Endodermal cell (in vitro differentiated cells): ENCODE data around the gene ANGEL1. TPM values are rescaled to one million over a fixed set of nuclear protein-coding genes. Genes with fewer than 3 reads are reported as not detected.

Source experiments
- DNase-seq: peaks from one replicate; pipeline ENCODE4 v3.0.0-alpha.2; 2017
- H3K27ac ChIP-seq: 2 replicates; pipeline ENCODE4 v1.5.1; 2013; ENCODE audit warnings: mild to moderate bottlenecking, low read depth, low read length, moderate library complexity
- H3K27me3 ChIP-seq: 2 replicates; pipeline ENCODE4 v1.6.1; 2013; ENCODE audit warnings: mild to moderate bottlenecking, low read length, moderate library complexity; ENCODE audit not compliant: insufficient read depth, control insufficient read depth, poor library complexity, severe bottlenecking
- H3K36me3 ChIP-seq: 2 replicates; pipeline ENCODE4 v1.7.0; 2013; ENCODE audit warnings: mild to moderate bottlenecking, low read length, moderate library complexity; ENCODE audit not compliant: control insufficient read depth, insufficient read depth
- H3K4me1 ChIP-seq: one replicate; pipeline ENCODE4 v1.7.0; 2013; ENCODE audit warnings: low read length; ENCODE audit not compliant: control insufficient read depth, insufficient read depth
- H3K4me3 ChIP-seq: 2 replicates; pipeline ENCODE4 v1.5.1; 2013; ENCODE audit warnings: mild to moderate bottlenecking, low read length, moderate library complexity
- H3K9ac ChIP-seq: 2 replicates; pipeline ENCODE4 v1.6.1; 2013; ENCODE audit warnings: mild to moderate bottlenecking, low read length, moderate library complexity; ENCODE audit not compliant: poor library complexity, severe bottlenecking; ENCODE audit errors: extremely low read depth
- H3K9me3 ChIP-seq: 2 replicates; pipeline ENCODE4 v1.6.1; 2013; ENCODE audit warnings: mild to moderate bottlenecking, low read length, moderate library complexity; ENCODE audit not compliant: control insufficient read depth
- H3K27ac Mint-ChIP-seq: 2 replicates; pipeline ENCODE4 v1.8.0; 2020; ENCODE audit warnings: mixed read lengths
- H3K27me3 Mint-ChIP-seq: 2 replicates; pipeline ENCODE4 v1.8.0; 2021; ENCODE audit warnings: mild to moderate bottlenecking, mixed read lengths; ENCODE audit not compliant: insufficient read depth
- H3K36me3 Mint-ChIP-seq: 2 replicates; pipeline ENCODE4 v1.8.0; 2020; ENCODE audit warnings: low read depth, mixed read lengths
- H3K4me1 Mint-ChIP-seq: 2 replicates; pipeline ENCODE4 v1.8.0; 2020; ENCODE audit warnings: mixed read lengths
- H3K4me3 Mint-ChIP-seq: 2 replicates; pipeline ENCODE4 v1.8.0; 2020; ENCODE audit warnings: mild to moderate bottlenecking, moderate library complexity, mixed read lengths
- H3K9me3 Mint-ChIP-seq: 2 replicates; pipeline ENCODE4 v1.8.0; 2020; ENCODE audit warnings: mild to moderate bottlenecking, mixed read lengths
- CTCF ChIP-seq: fragments of 200-600 bp; sonication (generic); conservative IDR thresholded peaks from 2 replicates; pipeline ENCODE4 v1.5.0; 2021; ENCODE audit warnings: antibody characterized with exemption, mild to moderate bottlenecking
- WGBS, 2 experiments: methylation state at CpG; one replicate each; pipeline versions ENCODE4 v1.1.5 to v1.1.7; 2013; ENCODE audit warnings: missing lambda C conversion rate in 2 of 2, mixed read lengths in 1 of 2; ENCODE audit not compliant: insufficient coverage in 1 of 2, insufficient read length in 1 of 2; 5-methylcytosine and 5-hydroxymethylcytosine counted together
- total RNA-seq, 2 donors: library from RNA; stranded (reverse); fragmentation: NEBNext Ultra II Directional in 1 of 2; extraction: Animal tissue kit (Norgen Biotek cat#: 25700) in 1 of 2; gene quantifications; 2 replicates in 1 of 2; 3 replicates in 1 of 2; pipeline ENCODE4 v1.2.1, GENCODE V29; 2021

The ANGEL1 gene
- total RNA-seq, 2 donors from 2014 or later, result 21.5 to 32.5 TPM

DNA sequence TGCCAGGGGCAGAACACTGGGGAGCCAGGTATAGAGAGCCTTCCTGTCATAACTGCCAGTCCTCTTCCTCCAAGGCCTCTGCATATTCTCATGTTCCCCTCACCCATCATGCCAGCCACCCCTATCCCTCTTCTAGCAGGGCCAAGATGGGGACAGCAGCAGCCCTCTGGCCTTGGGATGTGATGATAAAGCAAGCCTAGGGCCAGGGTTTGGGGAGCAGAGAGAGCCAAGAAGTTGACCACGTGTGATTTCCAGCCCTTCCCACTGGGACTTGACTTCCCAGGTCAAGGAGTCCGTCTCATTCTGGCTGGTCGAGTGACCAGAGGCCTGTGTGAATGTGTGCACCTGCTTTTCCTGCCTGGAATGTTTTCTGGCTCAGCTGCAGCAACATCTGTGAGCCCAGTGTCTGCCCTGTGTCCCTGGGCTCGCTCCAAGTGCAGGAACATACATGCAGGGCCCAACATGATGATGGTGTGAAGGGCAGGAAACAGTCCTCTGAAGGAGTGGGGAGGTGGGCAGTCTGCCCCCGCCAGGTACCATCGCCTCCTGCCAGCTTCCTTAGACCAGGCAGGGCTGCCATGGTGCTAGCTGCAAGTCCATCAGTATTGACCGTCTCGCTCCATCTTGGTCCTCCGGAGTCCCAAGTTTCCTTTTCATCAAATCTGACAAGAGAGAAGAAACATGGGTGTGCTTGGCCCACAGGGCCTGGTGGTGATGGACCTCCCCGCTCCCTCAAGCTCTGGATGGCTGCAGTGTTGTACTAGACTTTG lies 30.4 kb downstream of the ANGEL1 start:
- Histone ChIP-seq H3K36me3 (peaks cover 28% of the 10 kb centered on the region), H3K27me3 (no peaks in the 10 kb centered on the region), H3K27ac (no peak overlapping the region), H3K4me1 (no peaks in the 10 kb centered on the region), H3K4me3 (no peak overlapping the region), H3K9me3 (no peaks in the 10 kb centered on the region), H3K9ac (no peak overlapping the region)
- Mint-ChIP-seq H3K36me3 (peaks cover 31% of the 10 kb centered on the region), H3K4me3 (no peak overlapping the region), H3K9me3 (no peaks in the 10 kb centered on the region), H3K4me1 (peaks cover 2% of the 10 kb centered on the region), H3K27ac (no peak overlapping the region), H3K27me3 (no peaks in the 10 kb centered on the region)
- 93% methylated on average over 8 to 10 of the region's 10 CpGs for WGBS, 2 experiments
- TF ChIP-seq CTCF, result no peak
- peak; percentile 35 for DNase-seq

DNA sequence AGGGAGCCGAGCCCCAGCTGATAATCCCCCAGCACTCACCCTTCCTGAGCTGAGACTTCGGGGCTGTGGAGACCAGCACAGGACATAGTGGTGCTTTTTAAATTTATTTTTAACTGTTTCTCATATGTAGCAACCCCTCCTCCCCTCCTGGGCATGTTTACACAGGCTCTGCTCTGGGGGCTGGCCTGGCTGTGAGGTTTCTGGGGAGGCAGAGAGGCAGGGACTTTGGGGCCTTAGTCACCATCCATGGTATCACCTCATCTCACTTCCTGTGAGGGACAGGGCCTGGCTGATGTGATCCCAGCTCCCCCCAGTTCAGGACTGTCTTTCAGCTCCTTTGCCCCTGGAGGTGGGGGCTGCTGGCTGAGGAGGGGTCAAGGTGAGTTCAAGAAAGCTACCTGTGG lies 31.0 kb downstream of the ANGEL1 start:
- Histone ChIP-seq H3K4me1 (no peaks in the 10 kb centered on the region), H3K4me3 (no peak overlapping the region), H3K9me3 (no peaks in the 10 kb centered on the region), H3K27me3 (no peaks in the 10 kb centered on the region), H3K36me3 (peaks cover 21% of the 10 kb centered on the region), H3K27ac (no peak overlapping the region), H3K9ac (no peak overlapping the region)
- peak; percentile 32 for DNase-seq
- Mint-ChIP-seq H3K27ac (no peak overlapping the region), H3K4me3 (no peak overlapping the region), H3K27me3 (no peaks in the 10 kb centered on the region), H3K36me3 (peaks cover 26% of the 10 kb centered on the region), H3K4me1 (peaks cover 4% of the 10 kb centered on the region), H3K9me3 (no peaks in the 10 kb centered on the region)
- 88 to 100% methylated on average over 1 to 2 of the region's 2 CpGs for WGBS, 2 experiments
- TF ChIP-seq CTCF, result no peak

- TF ChIP-seq CTCF, result no peak
- no peak overlapping the region for H3K4me3 Mint-ChIP-seq
- H3K4me1 Mint-ChIP-seq, result peaks cover 7% of the 10 kb centered on the region
- peaks cover 17% of the 10 kb centered on the region for H3K36me3 ChIP-seq
- no peaks in the 10 kb centered on the region for H3K27me3 Mint-ChIP-seq
- no peaks in the 10 kb centered on the region for H3K27me3 ChIP-seq
- H3K9ac ChIP-seq, result no peak overlapping the region
- H3K4me3 ChIP-seq, result no peak overlapping the region
- no peaks in the 10 kb centered on the region for H3K9me3 Mint-ChIP-seq
- DNase-seq, result peak; percentile 45
- H3K4me1 ChIP-seq, result no peaks in the 10 kb centered on the region
- no peak overlapping the region for H3K27ac Mint-ChIP-seq
- peaks cover 22% of the 10 kb centered on the region for H3K36me3 Mint-ChIP-seq
- no peaks in the 10 kb centered on the region for H3K9me3 ChIP-seq
- H3K27ac ChIP-seq, result no peak overlapping the region
- 90 to 96% methylated on average over 8 to 11 of the region's 11 CpGs for WGBS, 2 experiments
Observed at GRCh38 chr14:76780875-76781647, 31.6 kb downstream of the ANGEL1 start.
